ENCODE measurements around the gene NOC4L. TPM values are rescaled to one million over a fixed set of nuclear protein-coding genes. Genes with fewer than 3 reads are reported as not detected.

NOC4L gene
- total RNA-seq: 7.6 TPM

GRCh38 chr12:132144115-132144809 lies at the start of gene NOC4L, which contains the start of gene DDX51:
NOC4L (plus strand) TSS chr12:132144457; CDS start chr12:132144489, 32 bp downstream.
DDX51 (minus strand) TSS chr12:132144319; CDS start chr12:132144296, 23 bp downstream.

Other genes with a start within 250 kb of the NOC4L start
- gene ULK1, start 249.8 kb upstream of the NOC4L start, total RNA-seq: 30.1 TPM
- gene PUS1, start 215.2 kb upstream of the NOC4L start, total RNA-seq: 9.0 TPM
- 44.3 TPM for gene EP400, start 194.5 kb upstream of the NOC4L start, total RNA-seq
- gene DDX51, start 138 bp upstream of the NOC4L start, total RNA-seq: 16.9 TPM
- 10.7 TPM for gene GALNT9, start 185.1 kb downstream of the NOC4L start, total RNA-seq

Measured in camera-type eye (tissue), 1 donor.